ENCODE data around the gene FILIP1L. TPM values are rescaled to one million over a fixed set of nuclear protein-coding genes. Genes with fewer than 3 reads are reported as not detected.
A peak's percentile ranks its signal among the peaks of the same experiment; 100 is the strongest.

FILIP1L gene
- total and polyA plus RNA-seq, 2 of the 13 experiments (the other 11 are each of a cell fraction or from before 2014, with no cell fraction given) = 8.1 to 187 TPM

DNA sequence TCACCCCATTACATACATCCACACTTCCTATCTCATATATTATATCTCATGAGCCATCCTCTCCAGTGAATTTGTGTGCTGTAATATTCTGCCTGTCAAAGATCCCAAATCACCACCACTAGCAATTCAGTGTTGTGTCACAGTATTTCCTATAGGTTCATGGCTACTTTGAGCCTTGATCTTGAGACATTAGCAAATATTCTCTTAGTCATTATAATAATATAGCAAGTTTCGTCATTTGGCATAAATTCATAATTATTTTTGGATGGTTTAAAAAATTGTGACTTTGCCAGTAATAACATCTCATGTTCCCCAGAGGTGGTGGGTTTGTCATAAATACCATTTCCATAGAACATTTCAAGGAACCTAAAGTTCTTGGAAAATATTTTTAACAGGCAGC, 249.0 kb downstream of the FILIP1L start:
- Histone ChIP-seq H3K4me2 (ENCODE audit: low read depth, low read length) (peak overlapping the region; percentile 30; the same call in 1 of the 2 replicates), H3K9me3 (ENCODE audit: low read length) (no peaks in the 10 kb centered on the region), H3K4me3 (replicated peaks in 1 of 3; ENCODE audit: insufficient read depth in 1 of 3, low read depth in 2 of 3, low read length in 3 of 3) (no peak overlapping the region), H3K27ac (ENCODE audit: extremely low read length, insufficient read depth, low read length) (no peak overlapping the region), H3K36me3 (replicated peaks in 1 of 2; ENCODE audit: control insufficient read depth in 1 of 2, insufficient read depth in 2 of 2, low read length in 2 of 2) (peaks cover 29 to 85% of the 10 kb centered on the region in 2 experiments), H4K20me1 (ENCODE audit: insufficient read depth, low read length) (peaks cover 99% of the 10 kb centered on the region), H3K4me1 (ENCODE audit: insufficient read depth, low read length) (peaks cover 95% of the 10 kb centered on the region), H3K9ac (ENCODE audit: insufficient read depth, low read depth, low read length) (no peak overlapping the region), H2AFZ (ENCODE audit: low read length) (no peak overlapping the region), H3K79me2 (ENCODE audit: insufficient read depth, low read length) (peaks cover 100% of the 10 kb centered on the region), H3K27me3 (ENCODE audit: control insufficient read depth in 1 of 2, insufficient read depth in 2 of 2, low read length in 2 of 2) (no peaks in the 10 kb centered on the region)
- POLR2A ChIA-PET = no interaction called here
- intact Hi-C loops (cut with micrococcal nuclease; ENCODE audit: unreplicated experiment) = no loop called here
- 97% methylated on average over 1 of the region's 1 CpG for WGBS (ENCODE audit: low lambda C conversion rate)
- FAIRE-seq (no peak), ATAC-seq (no peak), DNase-seq (ENCODE audit: low spot score) (no peak)
- BruUV-seq (replicated peaks) = no TSS peak
- TF ChIP-seq HDAC2 (CRISPR knock-in tag; IDR thresholded peaks at IDR 0.05) (no peak), ZNF460 (CRISPR knock-in tag; IDR thresholded peaks at IDR 0.05; ENCODE audit: borderline replicate concordance) (no peak), ZNF367 (CRISPR knock-in tag; IDR thresholded peaks at IDR 0.05; ENCODE audit: borderline replicate concordance) (no peak), ZBTB38 (CRISPR knock-in tag; IDR thresholded peaks at IDR 0.05) (no peak), ELK4 (CRISPR knock-in tag; IDR thresholded peaks at IDR 0.05; ENCODE audit: borderline replicate concordance) (no peak), NR3C1 (CRISPR knock-in tag; IDR thresholded peaks at IDR 0.05) (no peak), ZNF614 (CRISPR knock-in tag; IDR thresholded peaks at IDR 0.05; ENCODE audit: borderline replicate concordance) (no peak), ZNF639 (CRISPR knock-in tag; conservative IDR thresholded peaks at IDR 0.05) (no peak), ZFP36 (IDR thresholded peaks at IDR 0.05; ENCODE audit: borderline replicate concordance, low read depth, low read length, partially characterized antibody) (no peak), ZNF333 (CRISPR knock-in tag; IDR thresholded peaks at IDR 0.05; ENCODE audit: borderline replicate concordance) (no peak), NAIF1 (CRISPR knock-in tag; IDR thresholded peaks at IDR 0.05; ENCODE audit: borderline replicate concordance) (no peak), POLR2AphosphoS2 (IDR thresholded peaks at IDR 0.05; ENCODE audit: low read depth, low read length) (no peak), TMF1 (CRISPR knock-in tag; IDR thresholded peaks at IDR 0.05; ENCODE audit: low read depth) (no peak), FOXM1 (CRISPR knock-in tag; IDR thresholded peaks at IDR 0.05) (no peak), ZNF136 (CRISPR knock-in tag; IDR thresholded peaks at IDR 0.05; ENCODE audit: low read depth) (no peak), TSC22D2 (CRISPR knock-in tag; IDR thresholded peaks at IDR 0.05; ENCODE audit: borderline replicate concordance) (no peak)
- TF ChIP-seq, protein P1, sequence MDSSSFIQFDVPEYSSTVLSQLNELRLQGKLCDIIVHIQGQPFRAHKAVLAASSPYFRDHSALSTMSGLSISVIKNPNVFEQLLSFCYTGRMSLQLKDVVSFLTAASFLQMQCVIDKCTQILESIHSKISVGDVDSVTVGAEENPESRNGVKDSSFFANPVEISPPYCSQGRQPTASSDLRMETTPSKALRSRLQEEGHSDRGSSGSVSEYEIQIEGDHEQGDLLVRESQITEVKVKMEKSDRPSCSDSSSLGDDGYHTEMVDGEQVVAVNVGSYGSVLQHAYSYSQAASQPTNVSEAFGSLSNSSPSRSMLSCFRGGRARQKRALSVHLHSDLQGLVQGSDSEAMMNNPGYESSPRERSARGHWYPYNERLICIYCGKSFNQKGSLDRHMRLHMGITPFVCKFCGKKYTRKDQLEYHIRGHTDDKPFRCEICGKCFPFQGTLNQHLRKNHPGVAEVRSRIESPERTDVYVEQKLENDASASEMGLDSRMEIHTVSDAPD (CRISPR knock-in tag; IDR thresholded peaks at IDR 0.05) = no peak
- TF ChIP-seq, protein P2, sequence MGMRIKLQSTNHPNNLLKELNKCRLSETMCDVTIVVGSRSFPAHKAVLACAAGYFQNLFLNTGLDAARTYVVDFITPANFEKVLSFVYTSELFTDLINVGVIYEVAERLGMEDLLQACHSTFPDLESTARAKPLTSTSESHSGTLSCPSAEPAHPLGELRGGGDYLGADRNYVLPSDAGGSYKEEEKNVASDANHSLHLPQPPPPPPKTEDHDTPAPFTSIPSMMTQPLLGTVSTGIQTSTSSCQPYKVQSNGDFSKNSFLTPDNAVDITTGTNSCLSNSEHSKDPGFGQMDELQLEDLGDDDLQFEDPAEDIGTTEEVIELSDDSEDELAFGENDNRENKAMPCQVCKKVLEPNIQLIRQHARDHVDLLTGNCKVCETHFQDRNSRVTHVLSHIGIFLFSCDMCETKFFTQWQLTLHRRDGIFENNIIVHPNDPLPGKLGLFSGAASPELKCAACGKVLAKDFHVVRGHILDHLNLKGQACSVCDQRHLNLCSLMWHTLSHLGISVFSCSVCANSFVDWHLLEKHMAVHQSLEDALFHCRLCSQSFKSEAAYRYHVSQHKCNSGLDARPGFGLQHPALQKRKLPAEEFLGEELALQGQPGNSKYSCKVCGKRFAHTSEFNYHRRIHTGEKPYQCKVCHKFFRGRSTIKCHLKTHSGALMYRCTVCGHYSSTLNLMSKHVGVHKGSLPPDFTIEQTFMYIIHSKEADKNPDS (CRISPR knock-in tag; IDR thresholded peaks at IDR 0.05) = no peak
- CTCF ChIA-PET (ENCODE audit: low intra/inter-chr PET ratio, low total read pairs) = no interaction called here
- in situ Hi-C loops (cut with HindIII; ENCODE audit: extremely low pct_ligation_motif_present, low pct_unique_long_range_greater_than_20kb) = no loop called here

All from HepG2 (cell line).